IMR-90 (cell line): ENCODE results near the gene NIPA2. TPM values are rescaled to one million over a fixed set of nuclear protein-coding genes. Genes with fewer than 3 reads are reported as not detected.

ENCODE experiments used
- ATAC-seq: fragments of 200-7000 bp; cut with Tn5 transposase; 2 replicates; pipeline ENCODE4 v1.9.1; 2020; ENCODE audit warnings: low read depth, mild to moderate bottlenecking, moderate library complexity
- BruUV-seq: library from RNA; stranded (reverse); fragments of 400-500 nt; replicated peaks from 2 replicates; lab custom pipeline; 2021; lab: Mats Ljungman, UMichigan
- CTCF ChIA-PET: fragments of 300-600 bp; formaldehyde crosslinking; extraction: SDS; loops from one replicate; lab custom pipeline; 2021; ENCODE audit warnings: antibody characterized with exemption; lab: Yijun Ruan, JAX
- POLR2A ChIA-PET: fragments of 300-600 bp; sonication (Branson Sonifier 250); formaldehyde crosslinking; loops from one replicate; lab custom pipeline; 2022; ENCODE audit warnings: antibody characterized with exemption; ENCODE audit not compliant: unreplicated experiment; lab: Charles Lee
- DNase-seq: peaks from one replicate; pipeline ENCODE4 v3.0.0; 2013
- H2AFZ ChIP-seq: replicated peaks from 2 replicates; pipeline ENCODE3; 2013; ENCODE audit warnings: low read length, mild to moderate bottlenecking; ENCODE audit not compliant: poor library complexity
- H2AK5ac ChIP-seq: 2 replicates; pipeline ENCODE4 v1.6.1; 2013; ENCODE audit warnings: low read depth, low read length, inconsistent platforms
- H2AK9ac ChIP-seq: replicated peaks from 2 replicates; pipeline ENCODE3; 2013; ENCODE audit warnings: mild to moderate bottlenecking, low read depth, low read length, moderate library complexity; ENCODE audit not compliant: poor library complexity
- H2BK120ac ChIP-seq: 2 replicates; pipeline ENCODE4 v1.6.1; 2013; ENCODE audit warnings: low read depth, low read length, inconsistent platforms
- H2BK15ac ChIP-seq: 3 replicates; pipeline ENCODE4 v1.6.1; 2013; ENCODE audit warnings: low read depth, low read length, inconsistent platforms
- H2BK20ac ChIP-seq: 2 replicates; pipeline ENCODE4 v1.6.1; 2013; ENCODE audit warnings: low read depth, mild to moderate bottlenecking, inconsistent platforms, low read length, moderate library complexity
- H2BK5ac ChIP-seq: 2 replicates; pipeline ENCODE4 v1.6.1; 2013; ENCODE audit warnings: mild to moderate bottlenecking, low read depth, low read length, inconsistent platforms; ENCODE audit not compliant: poor library complexity, severe bottlenecking
- H3K14ac ChIP-seq: replicated peaks from 2 replicates; pipeline ENCODE4 v1.6.1; 2013; ENCODE audit warnings: low read depth, low read length, inconsistent platforms
- H3K18ac ChIP-seq: 2 replicates; pipeline ENCODE4 v1.6.1; 2013; ENCODE audit warnings: low read depth, low read length, control low read depth
- H3K23ac ChIP-seq: 2 replicates; pipeline ENCODE4 v1.6.1; 2013; ENCODE audit warnings: low read depth, low read length, inconsistent platforms
- H3K27ac ChIP-seq: 2 replicates; pipeline ENCODE4 v1.5.1; 2013; ENCODE audit warnings: mild to moderate bottlenecking, control low read depth, low read length; ENCODE audit not compliant: insufficient read depth
- H3K27me3 ChIP-seq: 2 replicates; pipeline ENCODE4 v1.6.1; 2013; ENCODE audit warnings: low read length; ENCODE audit not compliant: control insufficient read depth, insufficient read depth
- H3K36me3 ChIP-seq: 2 replicates; pipeline ENCODE4 v1.6.1; 2013; ENCODE audit warnings: low read length, mixed read lengths; ENCODE audit not compliant: control insufficient read depth, insufficient read depth
- H3K4ac ChIP-seq: 2 replicates; pipeline ENCODE4 v1.6.1; 2013; ENCODE audit warnings: low read depth, low read length, inconsistent platforms
- H3K4me1 ChIP-seq: 2 replicates; pipeline ENCODE4 v1.6.1; 2013; ENCODE audit warnings: low read length, mixed read lengths; ENCODE audit not compliant: control insufficient read depth, insufficient read depth
- H3K4me2 ChIP-seq: 2 replicates; pipeline ENCODE4 v1.6.1; 2013; ENCODE audit warnings: low read depth, mild to moderate bottlenecking, control low read depth, low read length, moderate library complexity
- H3K4me3 ChIP-seq: 2 replicates; pipeline ENCODE4 v1.5.1; 2013; ENCODE audit warnings: low read depth, mild to moderate bottlenecking, control low read depth, low read length, moderate library complexity; ENCODE audit not compliant: insufficient read depth
- H3K56ac ChIP-seq: 2 replicates; pipeline ENCODE4 v1.6.1; 2013; ENCODE audit warnings: low read length, inconsistent platforms; ENCODE audit not compliant: insufficient read depth; ENCODE audit errors: extremely low read depth
- H3K79me1 ChIP-seq, 2 experiments: 2 replicates each; pipeline ENCODE4 v1.6.1; 2013; ENCODE audit warnings: low read length in 2 of 2, inconsistent platforms in 1 of 2, low read depth in 1 of 2
- H3K9ac ChIP-seq: 2 replicates; pipeline ENCODE4 v1.6.1; 2013; ENCODE audit warnings: low read depth, low read length, control low read depth
- H3K9me1 ChIP-seq: 2 replicates; pipeline ENCODE4 v1.6.1; 2013; ENCODE audit warnings: low read length, inconsistent platforms; ENCODE audit not compliant: insufficient read depth
- H3K9me3 ChIP-seq: 2 replicates; pipeline ENCODE4 v1.6.1; 2013; ENCODE audit warnings: low read length; ENCODE audit not compliant: control insufficient read depth, insufficient read depth
- H4K20me1 ChIP-seq: 2 replicates; pipeline ENCODE4 v1.6.1; 2013; ENCODE audit warnings: low read length, inconsistent platforms; ENCODE audit not compliant: insufficient read depth
- H4K5ac ChIP-seq: 2 replicates; pipeline ENCODE4 v1.6.1; 2013; ENCODE audit warnings: mild to moderate bottlenecking, low read depth, low read length, control low read depth
- H4K8ac ChIP-seq, 2 experiments: 2 replicates each; pipeline ENCODE4 v1.6.1; 2013; ENCODE audit warnings: low read depth in 2 of 2, low read length in 2 of 2, control low read depth in 1 of 2, inconsistent platforms in 1 of 2
- H4K91ac ChIP-seq: 2 replicates; pipeline ENCODE4 v1.6.1; 2013; ENCODE audit warnings: low read depth, low read length, inconsistent platforms; ENCODE audit not compliant: insufficient read depth
- BHLHE40 ChIP-seq: fragments of 150-350 bp; IDR thresholded peaks from 2 replicates; pipeline ENCODE4 v1.6.1; 2016; ENCODE audit warnings: mild to moderate bottlenecking, low read depth, low read length
- CHD1 ChIP-seq: IDR thresholded peaks from 2 replicates; pipeline ENCODE4 v1.6.1; 2012; ENCODE audit warnings: low read depth, low read length, improper control_type of control experiment
- CTCF ChIP-seq: conservative IDR thresholded peaks from 2 replicates; pipeline ENCODE4 v1.5.1; 2012; ENCODE audit warnings: mild to moderate bottlenecking, low read depth, low read length, improper control_type of control experiment
- MAFK ChIP-seq: IDR thresholded peaks from 2 replicates; pipeline ENCODE4 v1.6.1; 2012; ENCODE audit warnings: low read depth, low read length, improper control_type of control experiment
- MAZ ChIP-seq: IDR thresholded peaks from 2 replicates; pipeline ENCODE4 v1.6.1; 2012; ENCODE audit warnings: low read depth, mild to moderate bottlenecking, low read length, improper control_type of control experiment, moderate library complexity, borderline replicate concordance
- NFE2L2 ChIP-seq: fragments of 150-350 bp; IDR thresholded peaks from 2 replicates; pipeline ENCODE4 v1.6.1; 2016; ENCODE audit warnings: low read depth, mild to moderate bottlenecking, low read length
- POLR2A ChIP-seq: IDR thresholded peaks from 2 replicates; pipeline ENCODE4 v1.6.1; 2012; ENCODE audit warnings: mild to moderate bottlenecking, low read depth, low read length
- RAD21 ChIP-seq: IDR thresholded peaks from 2 replicates; pipeline ENCODE4 v1.6.1; 2012; ENCODE audit warnings: low read length, improper control_type of control experiment
- RCOR1 ChIP-seq: IDR thresholded peaks from 2 replicates; pipeline ENCODE4 v1.6.1; 2012; ENCODE audit warnings: mild to moderate bottlenecking, low read length, improper control_type of control experiment; ENCODE audit not compliant: insufficient replicate concordance
- RFX5 ChIP-seq: IDR thresholded peaks from 2 replicates; pipeline ENCODE4 v1.8.0; 2012; ENCODE audit warnings: low read depth, mild to moderate bottlenecking, low read length, moderate library complexity
- SMC3 ChIP-seq: fragments of 150-350 bp; IDR thresholded peaks from 2 replicates; pipeline ENCODE4 v1.6.1; 2016; ENCODE audit warnings: low read depth, mild to moderate bottlenecking, antibody characterized with exemption, low read length, moderate library complexity
- USF2 ChIP-seq: fragments of 150-350 bp; IDR thresholded peaks from 2 replicates; pipeline ENCODE4 v1.6.1; 2017; ENCODE audit warnings: mild to moderate bottlenecking, antibody characterized with exemption, low read length, low read depth
- WGBS, 2 experiments: methylation state at CpG; one replicate each; pipeline versions ENCODE4 v1.1.5 to v1.1.7; 2013; ENCODE audit warnings: missing lambda C conversion rate in 2 of 2; ENCODE audit not compliant: insufficient read length in 1 of 2; ENCODE audit errors: extremely low coverage in 2 of 2; 5-methylcytosine and 5-hydroxymethylcytosine counted together
- dilution Hi-C: fragments of 300-500 bp; cut with HindIII; formaldehyde crosslinking; loops from one replicate; pipeline ENCODE4 v1.14.3; 2018; ENCODE audit warnings: low sequenced_read_pairs; ENCODE audit not compliant: unreplicated experiment
- in situ Hi-C: fragments of 300-500 bp; cut with MboI; formaldehyde crosslinking; loops from 3 replicates; pipeline ENCODE4 v1.14.3; 2019; ENCODE audit warnings: low sequenced_read_pairs, inconsistent platforms, mixed read lengths
- intact Hi-C: fragments of 100-400 bp; cut with micrococcal nuclease; formaldehyde crosslinking; loops from 2 replicates; pipeline ENCODE4 v1.10.0; 2022
- polyA plus RNA-seq, 3 experiments: library from polyadenylated mRNA; depleted of rRNA; stranded (reverse); fragments of >200 nt; gene quantifications; 2 replicates each; pipeline ENCODE4 v1.2.3, GENCODE V29; 2012; ENCODE audit warnings: low replicate concordance in 1 of 3
- total RNA-seq: library from RNA; depleted of rRNA; stranded (reverse); fragments of >200 nt; gene quantifications from 2 replicates; pipeline ENCODE4 v1.2.3, GENCODE V29; 2012
- TF ChIP-seq, protein P1 (sequence below): fragments of 150-350 bp; IDR thresholded peaks from 2 replicates; pipeline ENCODE4 v1.6.1; 2016; ENCODE audit warnings: low read depth, mild to moderate bottlenecking, low read length, moderate library complexity, borderline replicate concordance

The NIPA2 gene
- total and polyA plus RNA-seq, 2 of the 4 experiments (the other 2 are of a cell fraction), result 33.0 to 38.0 TPM

DNA sequence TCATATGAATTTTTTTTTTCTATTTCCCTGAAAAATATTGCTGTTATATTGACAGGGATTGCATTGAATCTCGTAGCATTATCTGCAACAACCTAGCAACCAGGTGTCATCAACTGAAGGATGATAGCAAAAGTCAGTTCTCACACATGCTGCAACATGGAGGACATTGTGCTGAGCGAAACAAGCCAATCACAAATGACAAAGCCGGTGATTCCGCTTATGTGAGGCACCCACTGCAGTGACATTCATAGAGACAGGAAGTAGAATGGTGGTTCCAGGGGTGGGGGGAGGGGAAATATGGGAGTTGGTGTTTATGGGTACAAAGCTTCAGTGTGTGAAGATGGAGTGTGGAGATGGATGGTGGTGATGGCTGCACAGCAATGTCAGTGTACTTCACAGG is 44.4 kb upstream of the NIPA2 start (continued):
- TF ChIP-seq CHD1 (no peak), USF2 (no peak)

- Histone ChIP-seq H3K4me3 (no peak overlapping the region), H2BK120ac (no peak overlapping the region), H3K9me1 (peaks cover 10% of the 10 kb centered on the region; the same call in 1 of the 2 replicates), H2AK9ac (no peak overlapping the region), H3K56ac (no peak overlapping the region), H4K91ac (no peak overlapping the region), H3K4me1 (no peaks in the 10 kb centered on the region), H4K5ac (no peak overlapping the region), H3K4me2 (no peak overlapping the region), H3K14ac (no peak overlapping the region), H2BK20ac (no peak overlapping the region), H2BK15ac (no peak overlapping the region), H3K9me3 (no peaks in the 10 kb centered on the region; the same call in 1 of the 2 replicates), H4K8ac (no peak overlapping the region), H2AFZ (no peak overlapping the region), H3K27ac (no peak overlapping the region), H3K79me1 (peaks cover 14 to 21% of the 10 kb centered on the region in 2 experiments; a peak in 3 of 4 replicates), H3K4ac (no peak overlapping the region), H3K27me3 (no peaks in the 10 kb centered on the region), H2AK5ac (no peak overlapping the region), H4K20me1 (no peaks in the 10 kb centered on the region), H3K36me3 (no peaks in the 10 kb centered on the region), H3K18ac (no peak overlapping the region), H3K9ac (no peak overlapping the region), H3K23ac (no peak overlapping the region), H2BK5ac (no peak overlapping the region)
- 90% methylated on average over 5 of the region's 17 CpGs; no CpG with 5 or more reads in 1 of the 2 experiments for WGBS, 2 experiments
- CTCF ChIA-PET, result no interaction called here
- BruUV-seq, result no TSS peak
- intact Hi-C loops (no loop called here), in situ Hi-C loops (loop anchor here (5.0 kb wide), 1 partner anchor 38 kb away; no protein-coding TSS in a partner anchor), dilution Hi-C loops (no loop called here)
- DNase-seq, result no peak
- POLR2A ChIA-PET, result no interaction called here
- ATAC-seq, result no peak
- TF ChIP-seq CTCF (no peak), RCOR1 (no peak), RFX5 (no peak), RAD21 (no peak), POLR2A (no peak), MAZ (no peak), BHLHE40 (no peak), MAFK (no peak), NFE2L2 (no peak), SMC3 (no peak)
- TF ChIP-seq, protein P1, sequence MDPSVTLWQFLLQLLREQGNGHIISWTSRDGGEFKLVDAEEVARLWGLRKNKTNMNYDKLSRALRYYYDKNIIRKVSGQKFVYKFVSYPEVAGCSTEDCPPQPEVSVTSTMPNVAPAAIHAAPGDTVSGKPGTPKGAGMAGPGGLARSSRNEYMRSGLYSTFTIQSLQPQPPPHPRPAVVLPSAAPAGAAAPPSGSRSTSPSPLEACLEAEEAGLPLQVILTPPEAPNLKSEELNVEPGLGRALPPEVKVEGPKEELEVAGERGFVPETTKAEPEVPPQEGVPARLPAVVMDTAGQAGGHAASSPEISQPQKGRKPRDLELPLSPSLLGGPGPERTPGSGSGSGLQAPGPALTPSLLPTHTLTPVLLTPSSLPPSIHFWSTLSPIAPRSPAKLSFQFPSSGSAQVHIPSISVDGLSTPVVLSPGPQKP, result no peak
These were observed 43.8 kb upstream of the NIPA2 start for GRCh38 chr15:22794621-22795167.
